ENCODE results near the gene FHIP1A.
"Not testable (repeated sequence)": the region's sequence is repeated elsewhere in the genome, so short reads cannot be mapped to it uniquely, and the experiment has no call there.

The FHIP1A gene

GRCh38 chr4:151408630-151409469 lies at the start of gene FHIP1A:
TSS of gene FHIP1A (plus strand) at chr4:151409176. CDS start at chr4:151566260, 157,084 bp downstream.
- peak; percentile 80 for DNase-seq (ENCODE audit: low spot score)

GRCh38 chr4:151359576-151359975 lies 49.4 kb upstream of the FHIP1A start:
- no peak for DNase-seq (ENCODE audit: low spot score)

- no peak for DNase-seq (ENCODE audit: low spot score)
These were observed 47.9 kb upstream of the FHIP1A start for GRCh38 chr4:151361126-151361525.

- DNase-seq (ENCODE audit: low spot score): no peak
These were observed 47.0 kb upstream of the FHIP1A start for GRCh38 chr4:151361966-151362365.

- peak; percentile 64 for DNase-seq (ENCODE audit: low spot score)
These were observed 46.4 kb upstream of the FHIP1A start for GRCh38 chr4:151362404-151363164.

- DNase-seq (ENCODE audit: low spot score): no peak
These were observed 32.4 kb upstream of the FHIP1A start for GRCh38 chr4:151376540-151376939.

- DNase-seq (ENCODE audit: low spot score): no peak
These were observed 19.7 kb upstream of the FHIP1A start for GRCh38 chr4:151389311-151389710.

GRCh38 chr4:151389799-151390198 lies 19.2 kb upstream of the FHIP1A start:
- not testable (repeated sequence) for DNase-seq (ENCODE audit: low spot score)

- no peak for DNase-seq (ENCODE audit: low spot score)
These were observed 13.1 kb upstream of the FHIP1A start for GRCh38 chr4:151395873-151396272.

- DNase-seq (ENCODE audit: low spot score): no peak
These were observed 8.6 kb upstream of the FHIP1A start for GRCh38 chr4:151400343-151400742.

- DNase-seq (ENCODE audit: low spot score): no peak
These were observed 7.2 kb upstream of the FHIP1A start for GRCh38 chr4:151401739-151402138.

GRCh38 chr4:151402145-151402865 lies 6.7 kb upstream of the FHIP1A start:
- no peak for DNase-seq (ENCODE audit: low spot score)

GRCh38 chr4:151403656-151404055 lies 5.3 kb upstream of the FHIP1A start:
- DNase-seq (ENCODE audit: low spot score): no peak

GRCh38 chr4:151404802-151405201 lies 4.2 kb upstream of the FHIP1A start:
- not testable (repeated sequence) for DNase-seq (ENCODE audit: low spot score)

- no peak for DNase-seq (ENCODE audit: low spot score)
These were observed 2.0 kb upstream of the FHIP1A start for GRCh38 chr4:151407018-151407417.

GRCh38 chr4:151407466-151408379 lies 1.3 kb upstream of the FHIP1A start:
- DNase-seq (ENCODE audit: low spot score): no peak

GRCh38 chr4:151408380-151408629 lies 671 bp upstream of the FHIP1A start:
- no peak for DNase-seq (ENCODE audit: low spot score)

GRCh38 chr4:151409470-151410313 lies 716 bp downstream of the FHIP1A start:
- DNase-seq (ENCODE audit: low spot score): peak; percentile 72

GRCh38 chr4:151415978-151416377 lies 7.0 kb downstream of the FHIP1A start:
- DNase-seq (ENCODE audit: low spot score): no peak

GRCh38 chr4:151417164-151417571 lies 8.2 kb downstream of the FHIP1A start:
- no peak for DNase-seq (ENCODE audit: low spot score)
